NCI-H187 (cell line): ENCODE measurements around the gene NADSYN1.
"Not testable (repeated sequence)": the region's sequence is repeated elsewhere in the genome, so short reads cannot be mapped to it uniquely, and the experiment has no call there.

Source experiments
- DNase-seq, 2 experiments: peaks; one replicate each; lab custom pipeline; 2025; lab: John Stamatoyannopoulos, UW

The NADSYN1 gene

GRCh38 chr11:71453037-71453917 is at the start of gene NADSYN1:
Gene NADSYN1, plus strand, starts transcription at chr11:71453203. Its CDS starts 94 bp downstream, at chr11:71453297.
- peak; percentile 83 to 95 for DNase-seq

- DNase-seq: no peak
Measured at GRCh38 chr11:71404209-71404608, 48.8 kb upstream of the NADSYN1 start.

DNA sequence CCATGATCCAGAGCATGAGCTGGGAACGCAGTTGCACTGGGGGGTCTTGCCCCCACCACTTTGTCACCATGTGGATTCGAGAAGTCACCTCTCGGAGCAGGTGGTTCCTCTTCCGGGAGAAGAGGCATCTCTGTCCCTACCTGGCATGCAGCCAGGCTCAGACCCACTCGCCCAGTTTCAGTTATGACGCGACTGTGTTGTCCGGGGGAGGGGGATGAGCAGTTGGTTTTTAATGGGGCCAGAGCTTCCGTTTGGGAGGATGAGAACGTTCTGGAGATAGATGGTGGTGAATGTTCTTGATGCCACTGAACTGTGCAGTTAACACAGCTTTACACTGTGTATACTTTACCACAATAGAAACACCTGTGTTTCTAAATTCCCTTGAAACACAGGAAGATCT is 46.3 kb upstream of the NADSYN1 start:
- DNase-seq: no peak

- no peak for DNase-seq
Measured at GRCh38 chr11:71407356-71407755, 45.6 kb upstream of the NADSYN1 start.

- no peak for DNase-seq
Measured at GRCh38 chr11:71408826-71409225, 44.2 kb upstream of the NADSYN1 start.

GRCh38 chr11:71410363-71410966 is 42.5 kb upstream of the NADSYN1 start:
- no peak for DNase-seq

DNA sequence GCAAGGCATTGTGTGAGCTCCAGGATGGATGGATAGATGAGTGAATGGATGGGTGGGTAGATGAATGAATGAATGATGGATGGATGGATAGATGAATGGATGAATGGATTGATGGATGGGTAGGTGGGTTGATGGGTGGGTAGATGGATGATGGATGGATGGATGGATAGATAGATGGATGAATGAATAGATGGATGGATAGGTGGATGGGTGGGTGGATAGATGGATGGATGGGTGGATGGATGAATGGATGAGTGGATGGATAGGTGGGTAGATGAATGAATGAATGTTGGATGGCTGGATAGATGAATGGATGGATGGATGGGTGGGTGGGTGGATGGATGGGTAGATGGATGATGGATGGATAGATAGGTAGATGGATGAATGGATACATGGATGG is 38.4 kb upstream of the NADSYN1 start:
- DNase-seq: no peak

DNA sequence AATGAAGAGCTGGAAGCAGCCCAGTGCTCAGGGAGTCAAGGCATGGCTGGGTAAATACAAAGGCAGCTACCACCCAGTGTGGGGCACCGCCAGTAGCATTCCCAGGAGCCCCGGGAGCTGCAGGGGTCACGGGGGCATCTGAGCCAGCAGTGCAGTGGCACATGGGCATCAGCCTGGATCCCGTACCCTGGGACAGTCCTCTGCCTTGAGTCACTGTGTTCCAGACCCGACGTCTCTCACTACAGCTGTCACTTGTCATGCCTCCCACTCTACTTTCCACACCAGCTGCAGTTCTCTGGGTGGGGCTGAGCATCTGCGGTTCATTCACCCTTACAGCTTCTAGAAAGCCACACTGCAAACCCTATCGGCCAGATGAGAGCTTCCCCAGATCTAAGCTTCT is 34.4 kb upstream of the NADSYN1 start:
- no peak for DNase-seq

DNA sequence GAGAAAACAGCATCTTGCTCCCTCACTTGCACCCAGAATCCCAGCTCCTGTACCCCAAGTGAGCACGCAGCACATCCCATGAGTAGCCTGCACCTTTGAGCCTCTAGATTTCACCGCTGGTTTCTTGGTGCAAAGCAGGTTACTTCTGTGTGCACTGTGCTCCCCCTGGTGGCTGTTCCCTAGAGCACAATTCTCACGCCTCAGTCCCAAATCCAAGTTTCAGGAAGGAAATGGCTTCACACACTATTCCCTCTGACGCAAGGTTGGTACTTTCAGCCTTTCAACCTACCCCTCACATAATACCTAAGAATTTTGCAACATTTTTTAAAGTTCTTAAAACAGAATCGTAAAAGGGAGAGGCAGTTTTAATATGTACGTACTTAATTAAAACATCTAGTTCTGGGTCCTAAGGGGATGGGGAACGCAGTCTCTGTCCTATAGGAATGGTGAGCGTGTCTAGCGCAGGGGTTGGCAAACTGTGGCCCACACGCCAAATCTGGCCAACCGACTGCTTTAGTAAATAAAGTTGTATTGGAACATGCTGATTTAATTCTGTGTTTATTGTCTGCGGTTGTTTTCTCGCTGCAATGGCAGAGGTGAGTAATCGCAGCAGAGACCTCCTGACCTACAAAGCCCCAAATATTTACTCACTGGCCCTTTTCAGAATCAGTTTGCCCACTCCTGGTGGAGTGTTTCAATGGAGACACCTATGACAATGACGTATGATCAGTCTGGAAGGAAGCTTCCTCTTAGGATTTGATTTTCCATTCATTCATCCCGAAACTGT is 32.4 kb upstream of the NADSYN1 start:
- DNase-seq: peak; percentile 13 to 30

DNA sequence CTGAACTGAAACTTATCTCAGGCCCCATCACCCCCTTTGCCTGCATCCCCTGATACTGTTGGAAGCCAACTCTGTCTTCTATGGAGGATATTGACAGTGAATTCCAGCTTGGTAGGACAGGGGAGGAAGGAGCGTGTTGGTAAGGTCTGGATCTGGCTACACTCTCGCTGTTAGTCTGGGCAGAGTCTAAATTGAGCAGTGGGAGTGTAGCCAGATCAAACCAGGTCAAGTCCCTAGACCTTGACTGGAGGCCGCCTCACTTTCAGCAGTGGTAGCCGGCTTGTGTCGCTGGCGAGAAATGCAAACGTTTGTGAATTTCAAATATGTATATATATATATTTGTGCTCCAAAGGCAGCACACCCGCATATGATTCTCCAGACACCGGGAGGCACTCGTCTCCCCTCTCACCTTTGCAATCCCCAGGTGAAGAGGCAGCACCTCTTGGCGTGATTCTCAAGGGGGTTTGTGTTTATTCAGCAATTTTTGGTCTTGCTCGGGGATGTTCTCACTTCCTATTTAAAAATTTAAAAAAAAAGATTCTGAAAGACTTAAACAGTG is 31.5 kb upstream of the NADSYN1 start:
- no peak for DNase-seq

DNA sequence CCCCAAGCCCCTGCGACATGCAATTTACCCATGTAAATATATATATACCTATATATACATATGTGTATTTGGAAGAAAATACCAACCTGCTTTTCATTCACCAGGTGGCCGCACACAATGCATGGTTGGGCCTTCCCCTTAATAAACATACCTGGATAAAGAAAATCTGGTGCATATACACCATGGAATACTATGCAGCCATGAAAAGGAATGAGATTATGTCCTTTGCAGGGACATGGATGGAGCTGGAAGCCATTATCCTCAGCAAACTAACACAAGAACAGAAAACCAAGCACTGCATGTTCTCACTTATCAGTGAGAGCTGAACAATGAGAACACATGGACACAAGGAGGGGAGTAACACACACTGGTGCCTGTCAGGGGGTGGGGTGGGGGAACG is 30.7 kb upstream of the NADSYN1 start:
- not testable (repeated sequence) for DNase-seq

GRCh38 chr11:71423181-71423790 is 29.7 kb upstream of the NADSYN1 start:
- no peak for DNase-seq

- no peak for DNase-seq
Measured at GRCh38 chr11:71425409-71425808, 27.6 kb upstream of the NADSYN1 start.

GRCh38 chr11:71425860-71426259 is 27.1 kb upstream of the NADSYN1 start:
- no peak for DNase-seq

DNA sequence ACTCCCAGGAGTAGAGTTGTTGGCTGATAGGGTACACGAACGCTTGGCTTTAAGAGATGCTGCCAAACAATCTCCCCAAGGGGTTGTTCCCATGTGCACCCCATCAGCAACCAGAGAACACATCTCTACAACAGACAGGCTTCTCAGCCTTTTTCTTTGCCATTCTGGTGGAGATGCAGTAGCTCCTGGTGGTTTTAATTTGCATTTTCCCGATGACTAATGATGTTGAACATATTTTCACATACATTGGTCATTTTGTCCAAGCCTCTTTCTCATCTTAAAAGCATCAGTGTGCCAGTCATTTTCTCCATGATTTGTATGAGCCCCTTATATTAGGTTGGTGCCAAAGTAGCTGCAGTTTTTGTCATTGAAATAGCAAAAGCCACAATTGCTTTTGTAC is 26.6 kb upstream of the NADSYN1 start:
- DNase-seq: no peak

DNA sequence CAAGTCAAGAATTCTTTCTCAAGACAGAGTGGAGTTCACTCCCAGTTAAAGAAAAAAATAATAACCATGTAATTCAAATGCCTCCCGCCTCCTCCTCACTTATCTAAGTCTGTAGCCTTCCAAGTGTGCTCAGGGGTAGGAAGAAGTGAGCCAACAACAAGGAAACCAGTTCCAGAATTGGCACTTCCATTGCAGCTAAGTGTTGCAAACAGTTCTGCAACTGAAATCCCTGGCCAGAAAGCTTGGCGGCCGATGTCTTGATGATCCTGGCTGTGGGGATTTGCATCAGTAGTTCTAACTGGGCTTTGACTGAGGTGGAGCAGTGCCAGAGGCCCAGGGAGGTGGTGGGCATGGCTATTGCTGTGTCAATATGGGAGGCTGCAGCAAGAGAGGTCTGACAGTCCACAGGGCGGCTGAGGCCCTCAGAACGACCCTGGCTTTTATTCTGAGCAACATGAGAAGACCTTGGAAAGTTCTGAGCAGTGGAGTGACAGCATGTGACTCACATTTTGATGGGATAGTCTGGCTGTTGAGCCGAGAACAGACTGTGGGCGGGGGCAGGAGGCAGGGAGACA is 24.1 kb upstream of the NADSYN1 start:
- DNase-seq: no peak

DNA sequence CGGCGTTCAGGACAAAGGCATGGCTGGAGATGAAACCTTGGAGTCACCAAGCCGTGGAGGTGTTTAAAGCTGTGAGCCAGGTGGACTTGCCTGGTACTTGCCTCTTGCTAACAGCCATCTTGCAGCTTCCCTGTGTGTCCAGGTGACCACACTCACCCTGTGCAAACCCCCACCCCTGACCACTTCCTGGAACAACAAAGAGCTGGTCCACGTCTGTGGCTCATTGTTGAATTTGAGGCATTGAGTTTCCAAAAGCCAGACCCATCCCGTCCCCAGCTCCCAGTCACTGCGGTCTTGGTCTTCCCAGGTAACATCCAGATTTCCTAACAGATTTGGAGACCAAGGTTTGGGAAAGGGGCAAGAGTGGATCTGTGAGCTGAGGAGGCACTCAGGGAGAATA is 23.3 kb upstream of the NADSYN1 start:
- DNase-seq: no peak

GRCh38 chr11:71430166-71430565 is 22.8 kb upstream of the NADSYN1 start:
- no peak for DNase-seq

DNA sequence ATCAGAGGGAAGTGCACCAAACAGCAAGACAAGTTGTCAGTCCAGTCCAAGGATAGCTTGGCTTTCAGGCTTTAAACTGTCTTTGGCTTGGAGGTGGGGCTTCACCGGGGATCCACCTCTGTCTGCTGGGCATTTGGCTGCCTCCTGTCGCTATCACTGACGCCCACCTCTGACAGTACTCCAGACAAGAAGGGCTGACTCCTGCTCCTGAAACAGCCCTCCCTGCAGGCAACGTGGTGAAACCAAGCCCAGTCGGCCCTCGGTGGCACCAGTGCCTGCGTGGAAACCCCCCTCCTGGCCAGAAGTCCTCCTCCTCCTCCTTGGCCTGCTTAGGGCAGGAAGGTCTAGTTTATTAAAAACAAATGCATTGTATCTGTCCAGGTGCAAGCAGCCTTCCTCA is 21.7 kb upstream of the NADSYN1 start:
- no peak for DNase-seq

GRCh38 chr11:71432761-71433647 is 20.0 kb upstream of the NADSYN1 start:
- DNase-seq: no peak
